Fibroblast of gingiva (primary cell): ENCODE results near the gene DHFR.

Experiments
- DNase-seq: peaks from one replicate; pipeline ENCODE4 v3.0.0-alpha.2; 2011; ENCODE audit warnings: low read depth

DHFR gene

DNA sequence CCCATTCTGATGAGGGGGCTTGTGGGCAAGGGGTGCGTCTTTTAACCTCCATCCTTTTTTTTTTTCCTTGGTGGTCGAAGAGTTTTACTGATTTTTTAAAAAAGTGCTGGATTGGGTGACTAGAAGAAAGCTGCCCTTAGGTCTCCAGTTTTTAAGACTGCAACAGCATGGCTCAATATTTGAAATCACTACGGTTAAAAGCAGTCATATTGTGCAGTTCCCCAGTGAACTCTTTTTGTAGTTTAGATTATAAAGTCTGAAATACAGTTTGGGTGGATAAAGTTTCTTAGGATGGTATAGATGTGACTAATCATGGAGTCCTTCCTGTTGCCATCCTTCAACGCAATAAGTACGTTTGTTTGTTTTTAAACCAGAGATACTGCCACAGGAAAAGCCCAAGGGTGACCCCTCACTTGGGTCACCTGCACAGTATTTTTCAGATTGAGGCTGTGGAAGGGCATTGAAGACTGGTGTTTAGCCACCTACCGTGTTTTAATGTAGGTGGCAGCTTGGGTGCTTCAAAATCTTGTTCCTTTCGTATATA is 520 bp upstream of the DHFR start:
- no peak for DNase-seq

GRCh38 chr5:80654054-80654390 is 761 bp downstream of the DHFR start:
- DNase-seq: no peak

DNA sequence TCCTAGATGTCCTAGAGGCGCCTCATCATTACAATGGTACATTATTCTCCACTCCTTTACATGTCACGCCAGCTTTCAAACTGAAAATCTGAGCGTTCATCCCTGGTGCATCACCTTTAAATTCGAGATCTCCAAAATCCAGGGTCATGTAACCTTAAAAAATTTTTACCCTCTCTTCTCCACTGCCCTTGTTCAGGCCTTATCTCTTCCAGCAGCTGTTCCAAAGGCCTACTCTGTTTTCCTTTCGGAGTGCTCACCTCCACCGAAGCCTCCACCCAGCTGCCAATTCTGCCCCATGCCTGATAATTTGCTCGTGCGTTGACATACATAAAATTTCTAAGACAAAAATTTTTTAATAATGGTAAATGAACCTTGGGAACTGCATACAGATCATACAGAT is 1.3 kb downstream of the DHFR start:
- no peak for DNase-seq

GRCh38 chr5:80646926-80647325 is 7.9 kb downstream of the DHFR start:
- DNase-seq: no peak

- no peak for DNase-seq
These were observed 9.9 kb downstream of the DHFR start for GRCh38 chr5:80644900-80645299.

DNA sequence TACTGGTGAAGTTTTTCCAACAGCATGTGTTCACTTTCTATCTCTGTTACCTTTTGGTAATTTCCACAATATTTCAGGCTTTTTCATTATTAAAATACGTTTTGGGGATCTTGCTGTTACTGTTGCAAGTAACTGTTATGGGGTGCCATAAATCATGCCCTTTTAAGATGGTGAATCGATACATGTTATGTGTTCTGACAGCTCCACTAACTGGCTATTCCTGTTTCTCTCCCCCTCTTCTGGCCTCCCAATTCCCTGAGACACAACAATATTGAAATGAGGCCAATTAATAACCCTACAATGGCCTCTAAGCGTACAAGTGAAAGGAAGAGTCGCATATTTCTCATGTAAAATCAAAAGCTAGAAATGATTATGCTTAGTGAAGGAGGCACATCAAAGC is 13.4 kb downstream of the DHFR start:
- DNase-seq: no peak

DNA sequence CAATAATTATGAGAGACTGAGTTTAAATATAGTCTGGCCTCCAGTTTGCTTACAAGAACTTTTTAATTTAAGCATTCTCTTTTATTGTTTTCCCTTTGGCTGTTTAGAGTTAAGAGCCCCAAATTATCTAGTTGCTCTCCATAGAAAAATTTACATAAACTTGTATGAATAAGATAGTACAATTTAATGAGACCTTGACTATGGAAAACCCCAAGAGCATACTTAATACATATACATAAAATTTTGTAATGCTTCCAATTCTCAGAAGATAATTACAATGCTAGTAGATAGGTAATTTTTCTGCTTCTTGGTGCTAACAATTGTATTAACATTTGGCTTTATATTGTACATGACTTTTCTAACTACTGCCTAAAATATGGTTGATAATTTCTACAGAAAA is 20.6 kb downstream of the DHFR start:
- no peak for DNase-seq

DNA sequence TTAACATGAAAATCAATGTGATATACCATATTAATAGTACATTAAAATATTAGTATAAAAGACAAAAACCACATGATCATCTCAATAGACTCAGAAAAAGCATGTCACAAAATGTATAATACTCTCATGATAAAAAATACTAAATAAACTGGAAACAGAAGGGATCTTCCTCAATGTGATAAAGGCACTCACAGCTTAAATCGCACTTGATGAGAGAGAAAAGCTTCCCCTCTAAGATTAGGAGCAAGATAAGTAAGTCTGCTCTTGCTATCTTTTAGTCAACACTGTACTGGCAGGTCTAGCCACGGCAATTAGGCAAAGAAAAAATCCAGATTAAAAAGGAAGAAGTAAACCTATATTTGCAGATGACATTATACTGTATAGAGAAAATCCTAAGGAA is 22.1 kb downstream of the DHFR start:
- DNase-seq: no peak

DNA sequence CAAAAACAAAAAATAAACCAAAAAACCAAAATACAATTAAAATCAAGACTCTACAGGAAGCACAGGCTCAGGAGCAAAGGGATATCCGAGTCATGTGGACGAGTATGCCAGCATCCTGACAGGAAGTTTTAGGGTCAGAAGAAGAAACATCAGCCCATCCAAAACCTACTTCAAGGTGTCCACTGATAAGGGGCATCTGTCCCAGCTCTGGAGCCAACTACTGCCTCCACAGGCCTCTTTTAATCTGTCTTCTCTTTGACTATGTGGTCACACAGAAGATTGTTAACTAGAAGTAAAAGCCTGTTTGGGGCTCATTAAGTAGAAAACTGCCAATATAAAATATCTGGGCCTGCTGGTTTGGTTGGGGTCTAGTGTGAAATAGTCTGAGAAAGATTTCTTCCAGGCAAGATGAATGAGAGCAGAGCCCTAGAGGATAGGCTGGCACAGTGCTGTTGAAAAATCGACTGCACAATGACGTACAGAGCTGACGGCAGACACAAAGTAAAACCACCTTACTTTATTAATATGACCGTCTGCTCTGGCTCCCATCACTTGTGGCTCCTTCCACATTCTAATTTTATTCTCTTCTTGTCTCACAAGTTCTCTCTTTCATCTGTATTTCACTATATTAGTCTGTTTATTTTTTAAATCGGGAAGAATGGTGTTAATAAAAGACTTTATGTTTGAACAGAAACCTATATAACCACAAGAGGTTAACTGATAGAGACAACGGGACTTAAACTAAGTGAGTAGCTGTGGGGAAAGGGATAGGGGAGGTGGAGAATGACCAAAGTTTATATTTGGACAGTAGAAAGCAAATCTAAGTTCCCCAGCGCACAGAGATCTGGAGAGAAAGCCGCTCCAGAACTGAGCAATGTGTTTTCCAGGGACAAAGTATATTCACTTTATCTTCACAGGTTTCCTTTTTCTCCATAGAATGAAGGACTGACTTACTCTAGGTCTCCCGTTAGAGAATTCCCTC is 23.2 kb downstream of the DHFR start:
- DNase-seq: no peak

DNA sequence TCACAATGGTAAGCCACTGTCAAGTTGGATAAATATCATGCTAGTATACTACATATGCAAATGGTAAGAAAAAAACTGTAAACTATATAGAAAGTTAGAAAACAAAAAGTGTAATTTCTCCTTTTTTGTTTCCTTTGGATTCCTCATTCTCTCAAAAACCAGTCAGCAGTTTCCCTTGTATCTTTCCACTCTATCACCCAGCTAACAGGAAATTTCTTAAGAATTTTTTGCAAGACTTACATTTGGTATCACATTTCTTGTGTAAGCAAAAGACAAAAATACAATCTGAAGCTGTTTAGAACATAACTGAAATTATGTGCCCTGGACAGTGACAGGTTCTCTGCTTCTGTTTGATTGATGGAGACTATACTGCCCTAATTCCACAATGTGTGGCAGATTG is 25.5 kb downstream of the DHFR start:
- DNase-seq: no peak

DNA sequence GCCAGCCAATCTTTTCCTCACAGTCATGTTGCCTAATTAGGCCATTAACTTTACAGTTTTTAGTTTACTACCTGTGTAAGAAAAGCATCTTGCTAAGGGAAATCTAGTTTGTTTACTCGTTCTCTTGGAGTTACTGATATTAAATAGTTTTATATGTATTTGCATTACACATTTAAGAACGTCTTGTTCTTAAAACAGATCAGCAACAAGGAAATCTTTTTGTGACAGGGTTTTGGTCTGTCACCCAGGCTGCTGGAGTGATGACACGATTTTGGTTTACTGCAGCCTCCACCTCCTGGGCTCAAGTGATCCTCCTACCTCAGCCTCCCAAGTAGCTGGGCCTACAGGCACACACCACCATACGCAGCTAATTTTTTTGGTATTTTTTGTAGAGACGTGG is 29.6 kb downstream of the DHFR start:
- DNase-seq: no peak

DNA sequence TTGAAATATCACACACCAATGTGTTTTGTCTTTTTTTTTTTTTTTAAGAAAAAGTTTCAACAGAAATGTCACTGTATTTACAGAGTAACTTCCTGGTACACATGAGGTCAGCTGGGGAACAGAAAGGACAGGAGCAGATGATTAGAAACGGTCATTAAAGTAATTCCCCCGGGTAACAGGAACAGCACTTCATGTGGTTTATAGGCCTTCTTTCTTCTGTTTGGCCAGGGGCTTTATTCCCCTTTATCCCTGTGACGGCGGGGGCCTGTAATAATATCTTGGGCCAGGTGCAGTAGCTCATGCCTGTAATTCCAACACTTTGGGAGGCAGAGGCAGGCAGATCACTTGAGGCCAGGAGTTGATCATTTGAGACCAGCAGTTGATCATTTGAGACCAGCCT is 30.8 kb downstream of the DHFR start:
- DNase-seq: no peak

DNA sequence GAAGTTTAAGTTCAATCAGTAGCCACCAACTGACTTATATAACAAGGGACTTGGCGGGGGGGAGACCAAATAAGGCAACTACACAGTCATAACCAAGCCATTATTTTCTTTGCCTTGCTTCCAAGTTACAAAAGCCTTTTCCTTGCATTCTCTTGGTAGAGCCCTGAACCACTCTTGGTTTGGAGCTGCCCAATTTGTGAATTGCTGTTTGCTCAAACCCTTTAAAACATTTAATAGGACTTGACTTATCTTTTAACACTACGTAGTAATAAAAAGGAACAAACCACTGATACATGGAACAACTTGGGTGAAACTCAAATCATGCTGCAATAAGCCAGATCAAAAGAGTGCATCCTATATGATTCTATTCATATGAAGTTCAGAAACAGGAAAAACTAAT is 32.0 kb downstream of the DHFR start:
- no peak for DNase-seq

DNA sequence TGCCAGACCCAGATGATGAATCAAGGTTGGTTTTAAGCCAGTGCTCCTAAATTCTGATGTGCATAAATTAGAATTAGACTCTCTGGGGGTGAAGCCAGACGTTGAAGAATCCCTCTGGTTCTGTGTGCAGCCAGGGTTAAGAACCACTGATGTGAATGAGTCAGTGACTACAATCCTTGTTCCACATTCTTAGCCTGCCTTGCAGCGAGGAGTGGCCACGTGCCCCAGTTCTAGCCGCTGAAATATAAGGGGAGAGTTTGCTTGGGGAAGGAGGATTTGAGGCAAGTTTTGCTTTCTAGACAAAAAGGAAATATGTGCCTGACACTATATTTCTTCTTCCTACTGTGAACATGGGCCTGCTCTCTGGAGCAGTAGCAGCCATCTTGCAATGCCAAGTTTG is 34.6 kb downstream of the DHFR start:
- DNase-seq: no peak

GRCh38 chr5:80619086-80619485 is 35.7 kb downstream of the DHFR start:
- DNase-seq: no peak

- no peak for DNase-seq
These were observed 36.3 kb downstream of the DHFR start for GRCh38 chr5:80618438-80618837.

DNA sequence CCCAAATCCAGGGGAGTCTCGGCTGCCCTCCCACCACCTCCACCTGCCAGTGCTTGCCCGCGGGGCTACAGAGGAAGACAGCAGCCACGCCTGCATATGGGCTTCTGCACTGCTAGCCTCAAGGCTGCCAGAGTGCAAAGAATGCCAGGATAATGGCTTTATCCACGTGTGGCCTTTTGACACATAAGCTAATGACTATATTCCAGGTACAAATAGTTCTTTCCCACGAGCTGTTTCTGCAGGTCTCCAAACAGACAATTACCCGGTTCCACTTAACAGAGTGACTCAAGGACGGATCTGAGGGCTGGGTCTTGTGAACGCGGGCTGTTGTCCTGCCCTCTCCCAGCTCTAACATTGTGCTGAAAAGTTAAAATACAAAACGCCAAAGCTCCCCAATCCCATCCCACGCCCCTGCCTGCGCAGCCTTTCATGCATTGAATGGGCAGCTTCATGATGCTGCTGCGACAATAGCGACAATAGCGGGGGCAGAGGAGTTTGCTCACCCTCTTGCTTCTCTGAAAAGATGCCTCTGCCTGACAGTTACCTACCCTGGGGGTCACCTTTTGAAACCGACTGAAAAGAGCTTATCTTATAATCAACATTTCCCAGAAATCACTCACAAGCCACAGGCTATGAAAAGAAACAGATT is 39.4 kb downstream of the DHFR start:
- no peak for DNase-seq

- DNase-seq: no peak
These were observed 45.1 kb downstream of the DHFR start for GRCh38 chr5:80609692-80610091.

- no peak for DNase-seq
These were observed 46.1 kb downstream of the DHFR start for GRCh38 chr5:80608731-80609130.

DNA sequence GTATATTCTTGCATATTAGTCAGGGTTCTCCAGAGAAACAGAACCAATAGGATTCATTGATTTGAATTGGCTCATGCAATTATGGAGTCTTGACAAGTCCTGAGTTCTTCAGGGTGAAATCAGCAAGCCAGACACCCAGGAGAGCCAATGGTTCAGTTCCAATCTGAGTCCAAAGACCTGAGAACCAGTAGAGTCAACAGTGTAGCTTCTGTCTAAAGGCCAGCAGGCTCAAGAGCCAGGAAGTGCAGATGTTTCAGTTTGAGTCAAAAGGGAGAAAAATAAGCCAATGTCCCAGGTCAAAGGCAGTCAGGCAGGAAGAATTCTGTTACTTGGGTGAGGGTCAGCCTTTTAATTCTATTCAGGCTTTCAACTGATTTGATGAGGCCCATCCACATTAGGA is 47.0 kb downstream of the DHFR start:
- DNase-seq: no peak

DNA sequence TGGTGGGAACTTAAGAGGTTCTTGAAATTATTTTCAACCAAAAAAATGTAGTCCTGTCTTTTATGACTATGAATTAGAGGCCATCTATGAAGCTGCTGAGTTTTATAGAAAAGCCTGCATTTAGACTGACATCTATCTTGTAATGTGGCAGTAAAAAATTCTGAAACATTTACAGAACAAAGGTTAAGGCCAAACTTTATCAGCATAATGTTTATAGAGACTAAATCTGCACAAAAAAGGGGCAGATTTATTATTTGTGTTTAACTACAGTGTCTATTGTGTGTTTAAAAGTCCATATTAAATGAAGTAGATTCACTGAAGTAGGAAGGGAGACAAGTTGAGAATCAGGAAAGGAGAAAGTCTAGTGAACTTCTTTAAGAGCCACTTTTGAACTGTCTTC is 47.4 kb downstream of the DHFR start:
- no peak for DNase-seq

GRCh38 chr5:80600943-80601693 is 53.7 kb downstream of the DHFR start:
- DNase-seq: no peak

DNA sequence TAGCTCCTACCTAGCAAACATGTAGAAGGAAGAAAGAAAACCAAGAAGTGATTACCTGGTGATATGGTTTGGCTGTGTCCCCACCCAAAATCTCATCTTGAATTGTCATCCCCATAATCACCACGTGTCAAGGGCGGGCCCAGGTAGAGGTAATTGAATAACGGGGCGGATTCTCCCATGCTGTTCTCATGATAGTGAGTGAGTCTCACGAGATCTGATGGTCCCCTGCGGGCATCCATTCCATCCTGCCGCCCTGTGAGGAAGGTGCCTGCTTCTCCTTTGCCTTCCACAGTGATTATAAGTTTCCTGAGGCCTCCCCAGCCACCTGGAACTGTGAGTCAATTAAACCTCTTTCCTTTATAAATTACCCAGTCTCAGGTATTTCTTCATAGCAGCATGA is 57.3 kb downstream of the DHFR start:
- DNase-seq: no peak
